ENCODE measurements around the gene TRIM7.
A peak's percentile ranks its signal among the peaks of the same experiment; 100 is the strongest.

The TRIM7 gene

GRCh38 chr5:181223729-181224389 lies 18.9 kb upstream of the TRIM7 start:
- Histone ChIP-seq H3K4me1 (ENCODE audit: insufficient read depth, low read length) (peaks cover 15% of the 10 kb centered on the region), H3K27me3 (ENCODE audit: insufficient read depth, low read length) (no peaks in the 10 kb centered on the region), H2AFZ (ENCODE audit: low read depth, low read length) (peak overlapping the region; percentile 78), H3K36me3 (ENCODE audit: insufficient read depth, low read length) (peaks cover 13% of the 10 kb centered on the region), H3K9me3 (ENCODE audit: low read length) (no peaks in the 10 kb centered on the region), H3K4me3 (ENCODE audit: low read length) (peak overlapping the region; percentile 84)

GRCh38 chr5:181223058-181223728 lies 18.2 kb upstream of the TRIM7 start, which contains the start of gene TRIM41:
Gene TRIM41 (plus strand): TSS chr5:181223281. CDS start chr5:181224000, 719 bp downstream.
- Histone ChIP-seq H3K4me1 (ENCODE audit: insufficient read depth, low read length) (peaks cover 15% of the 10 kb centered on the region), H3K4me3 (ENCODE audit: low read length) (peak within 1 kb of the TSS; percentile 84), H3K36me3 (ENCODE audit: insufficient read depth, low read length) (peaks cover 13% of the 10 kb centered on the region), H2AFZ (ENCODE audit: low read depth, low read length) (peak within 1 kb of the TSS; percentile 78), H3K9me3 (ENCODE audit: low read length) (no peaks in the 10 kb centered on the region), H3K27me3 (ENCODE audit: insufficient read depth, low read length) (no peaks in the 10 kb centered on the region)

- no peaks in the 10 kb centered on the region for H3K9me3 ChIP-seq (ENCODE audit: low read length)
- H3K4me1 ChIP-seq (ENCODE audit: insufficient read depth, low read length) = peaks cover 16% of the 10 kb centered on the region
- H3K36me3 ChIP-seq (ENCODE audit: insufficient read depth, low read length) = peaks cover 13% of the 10 kb centered on the region
- H2AFZ ChIP-seq (ENCODE audit: low read depth, low read length) = peak overlapping the region; percentile 78
- no peaks in the 10 kb centered on the region for H3K27me3 ChIP-seq (ENCODE audit: insufficient read depth, low read length)
- peak overlapping the region; percentile 84 for H3K4me3 ChIP-seq (ENCODE audit: low read length)
These were observed 17.6 kb upstream of the TRIM7 start for GRCh38 chr5:181222630-181223057.

GRCh38 chr5:181221792-181222629 lies 17.0 kb upstream of the TRIM7 start:
- H3K27me3 ChIP-seq (ENCODE audit: insufficient read depth, low read length) = no peaks in the 10 kb centered on the region
- H3K9me3 ChIP-seq (ENCODE audit: low read length) = no peaks in the 10 kb centered on the region
- H2AFZ ChIP-seq (ENCODE audit: low read depth, low read length) = peak overlapping the region; percentile 78
- peak overlapping the region; percentile 84 for H3K4me3 ChIP-seq (ENCODE audit: low read length)
- peaks cover 20% of the 10 kb centered on the region for H3K4me1 ChIP-seq (ENCODE audit: insufficient read depth, low read length)
- peaks cover 10% of the 10 kb centered on the region for H3K36me3 ChIP-seq (ENCODE audit: insufficient read depth, low read length)

GRCh38 chr5:181221105-181221791 lies 16.3 kb upstream of the TRIM7 start:
- Histone ChIP-seq H3K4me3 (ENCODE audit: low read length) (peak overlapping the region; percentile 84), H3K9me3 (ENCODE audit: low read length) (no peaks in the 10 kb centered on the region), H3K4me1 (ENCODE audit: insufficient read depth, low read length) (peaks cover 25% of the 10 kb centered on the region), H3K36me3 (ENCODE audit: insufficient read depth, low read length) (peaks cover 10% of the 10 kb centered on the region), H3K27me3 (ENCODE audit: insufficient read depth, low read length) (no peaks in the 10 kb centered on the region), H2AFZ (ENCODE audit: low read depth, low read length) (no peak overlapping the region)

GRCh38 chr5:181220178-181220515 lies 15.2 kb upstream of the TRIM7 start:
- Histone ChIP-seq H3K9me3 (ENCODE audit: low read length) (no peaks in the 10 kb centered on the region), H3K4me1 (ENCODE audit: insufficient read depth, low read length) (peaks cover 24% of the 10 kb centered on the region), H3K36me3 (ENCODE audit: insufficient read depth, low read length) (peaks cover 5% of the 10 kb centered on the region), H3K4me3 (ENCODE audit: low read length) (no peak overlapping the region), H2AFZ (ENCODE audit: low read depth, low read length) (no peak overlapping the region), H3K27me3 (ENCODE audit: insufficient read depth, low read length) (no peaks in the 10 kb centered on the region)

GRCh38 chr5:181219262-181220177 lies 14.5 kb upstream of the TRIM7 start:
- H3K4me1 ChIP-seq (ENCODE audit: insufficient read depth, low read length) = peaks cover 17% of the 10 kb centered on the region
- no peaks in the 10 kb centered on the region for H3K27me3 ChIP-seq (ENCODE audit: insufficient read depth, low read length)
- H3K36me3 ChIP-seq (ENCODE audit: insufficient read depth, low read length) = no peaks in the 10 kb centered on the region
- no peaks in the 10 kb centered on the region for H3K9me3 ChIP-seq (ENCODE audit: low read length)
- no peak overlapping the region for H2AFZ ChIP-seq (ENCODE audit: low read depth, low read length)
- no peak overlapping the region for H3K4me3 ChIP-seq (ENCODE audit: low read length)

GRCh38 chr5:181218795-181219124 lies 13.8 kb upstream of the TRIM7 start:
- Histone ChIP-seq H3K36me3 (ENCODE audit: insufficient read depth, low read length) (no peaks in the 10 kb centered on the region), H3K4me1 (ENCODE audit: insufficient read depth, low read length) (peaks cover 11% of the 10 kb centered on the region), H3K9me3 (ENCODE audit: low read length) (no peaks in the 10 kb centered on the region), H2AFZ (ENCODE audit: low read depth, low read length) (no peak overlapping the region), H3K4me3 (ENCODE audit: low read length) (peak overlapping the region; percentile 49), H3K27me3 (ENCODE audit: insufficient read depth, low read length) (no peaks in the 10 kb centered on the region)

- Histone ChIP-seq H3K9me3 (ENCODE audit: low read length) (no peaks in the 10 kb centered on the region), H2AFZ (ENCODE audit: low read depth, low read length) (peak overlapping the region; percentile 19), H3K4me1 (ENCODE audit: insufficient read depth, low read length) (peaks cover 11% of the 10 kb centered on the region), H3K4me3 (ENCODE audit: low read length) (peak overlapping the region; percentile 49), H3K36me3 (ENCODE audit: insufficient read depth, low read length) (no peaks in the 10 kb centered on the region), H3K27me3 (ENCODE audit: insufficient read depth, low read length) (peaks cover 3% of the 10 kb centered on the region)
These were observed 12.7 kb upstream of the TRIM7 start for GRCh38 chr5:181217803-181218062.

GRCh38 chr5:181217111-181217802 lies 12.3 kb upstream of the TRIM7 start:
- peak overlapping the region; percentile 49 for H3K4me3 ChIP-seq (ENCODE audit: low read length)
- H3K36me3 ChIP-seq (ENCODE audit: insufficient read depth, low read length) = no peaks in the 10 kb centered on the region
- peaks cover 7% of the 10 kb centered on the region for H3K27me3 ChIP-seq (ENCODE audit: insufficient read depth, low read length)
- H3K4me1 ChIP-seq (ENCODE audit: insufficient read depth, low read length) = peaks cover 11% of the 10 kb centered on the region
- peak overlapping the region; percentile 19 for H2AFZ ChIP-seq (ENCODE audit: low read depth, low read length)
- no peaks in the 10 kb centered on the region for H3K9me3 ChIP-seq (ENCODE audit: low read length)

- H3K27me3 ChIP-seq (ENCODE audit: insufficient read depth, low read length) = peaks cover 12% of the 10 kb centered on the region
- H3K4me3 ChIP-seq (ENCODE audit: low read length) = peak overlapping the region; percentile 47
- H3K4me1 ChIP-seq (ENCODE audit: insufficient read depth, low read length) = peaks cover 11% of the 10 kb centered on the region
- H3K36me3 ChIP-seq (ENCODE audit: insufficient read depth, low read length) = no peaks in the 10 kb centered on the region
- no peaks in the 10 kb centered on the region for H3K9me3 ChIP-seq (ENCODE audit: low read length)
- H2AFZ ChIP-seq (ENCODE audit: low read depth, low read length) = no peak overlapping the region
These were observed 11.3 kb upstream of the TRIM7 start for GRCh38 chr5:181215997-181216989.

Measured in neuron (in vitro differentiated cells).